Hepatocyte (in vitro differentiated cells): Measurements from ENCODE around the gene SLC12A4. TPM values are rescaled to one million over a fixed set of nuclear protein-coding genes. Genes with fewer than 3 reads are reported as not detected.

Experiments used
- DNase-seq: peaks from one replicate; pipeline ENCODE4 v3.0.0-alpha.2; 2016; ENCODE audit warnings: low spot score
- H2AFZ ChIP-seq: fragments of 200-600 bp; sonication (generic); 2 replicates; pipeline ENCODE4 v1.6.0; 2016; ENCODE audit warnings: antibody characterized with exemption, mild to moderate bottlenecking
- H3K27ac ChIP-seq: fragments of 200-600 bp; sonication (generic); 2 replicates; pipeline ENCODE4 v1.5.1; 2016; ENCODE audit warnings: mild to moderate bottlenecking
- H3K27me3 ChIP-seq: fragments of 200-600 bp; sonication (generic); 2 replicates; pipeline ENCODE4 v1.6.1; 2016
- H3K36me3 ChIP-seq: fragments of 200-600 bp; sonication (generic); replicated peaks from 2 replicates; pipeline ENCODE4 v1.5.1; 2016; ENCODE audit warnings: low read depth; ENCODE audit not compliant: insufficient read depth
- H3K4me1 ChIP-seq: fragments of 200-600 bp; sonication (generic); 2 replicates; pipeline ENCODE4 v1.5.1; 2016; ENCODE audit warnings: mild to moderate bottlenecking, moderate library complexity; ENCODE audit not compliant: insufficient read depth
- H3K4me2 ChIP-seq: fragments of 200-600 bp; sonication (generic); 2 replicates; pipeline ENCODE4 v1.6.0; 2016
- H3K4me3 ChIP-seq: fragments of 200-600 bp; sonication (generic); 2 replicates; pipeline ENCODE4 v1.5.1; 2016; ENCODE audit warnings: mild to moderate bottlenecking
- H3K79me2 ChIP-seq: fragments of 200-600 bp; sonication (generic); 2 replicates; pipeline ENCODE4 v1.6.0; 2017; ENCODE audit warnings: mild to moderate bottlenecking
- H3K9me2 ChIP-seq: fragments of 200-600 bp; sonication (generic); replicated peaks from 2 replicates; pipeline ENCODE4 v1.6.0; 2017; ENCODE audit warnings: mild to moderate bottlenecking; ENCODE audit not compliant: insufficient read depth
- H3K9me3 ChIP-seq: fragments of 200-600 bp; sonication (generic); 2 replicates; pipeline ENCODE4 v1.5.1; 2016; ENCODE audit warnings: low read depth, mild to moderate bottlenecking
- H4K20me1 ChIP-seq: fragments of 200-600 bp; sonication (generic); 2 replicates; pipeline ENCODE4 v1.6.0; 2016; ENCODE audit warnings: mild to moderate bottlenecking; ENCODE audit not compliant: insufficient read depth, poor library complexity, severe bottlenecking
- CTCF ChIP-seq: fragments of 200-600 bp; sonication (generic); IDR thresholded peaks from 2 replicates; pipeline ENCODE4 v1.5.1; 2016; ENCODE audit warnings: antibody characterized with exemption, mild to moderate bottlenecking; ENCODE audit not compliant: poor library complexity
- EZH2 ChIP-seq: fragments of 200-600 bp; sonication (generic); IDR thresholded peaks from 2 replicates; pipeline ENCODE4 v1.6.1; 2016; ENCODE audit warnings: antibody characterized with exemption, mild to moderate bottlenecking, borderline replicate concordance
- EZH2phosphoT487 ChIP-seq: fragments of 200-600 bp; sonication (generic); IDR thresholded peaks from one replicate; pipeline ENCODE4 v1.6.1; 2018; ENCODE audit warnings: antibody characterized with exemption, mild to moderate bottlenecking, low read depth, moderate library complexity; ENCODE audit not compliant: unreplicated experiment, severe bottlenecking
- WGBS: methylation state at CpG from one replicate; pipeline ENCODE4 v1.1.6; 2016; ENCODE audit warnings: low lambda C conversion rate; ENCODE audit errors: missing lambda C conversion rate; 5-methylcytosine and 5-hydroxymethylcytosine counted together
- polyA plus RNA-seq: library from polyadenylated mRNA; unstranded; fragments of >200 nt; fragmentation: Nextera tagmentation; extraction: Ambion mirVana; gene quantifications from 2 replicates; pipeline ENCODE4 v1.2.1, GENCODE V29; 2016
- total RNA-seq: library from RNA; depleted of rRNA; stranded (reverse); fragments of >200 nt; gene quantifications from 2 replicates; pipeline ENCODE4 v1.2.3, GENCODE V29; 2014

Gene SLC12A4
- total and polyA plus RNA-seq, 2 experiments from 2014 or later, result 55.2 to 63.9 TPM

GRCh38 chr16:67962135-67962534, 6.3 kb downstream of the SLC12A4 start:
- peaks cover 37% of the 10 kb centered on the region for H4K20me1 ChIP-seq

GRCh38 chr16:67961551-67961957, 6.9 kb downstream of the SLC12A4 start:
- Histone ChIP-seq H3K27me3 (no peaks in the 10 kb centered on the region), H3K36me3 (no peaks in the 10 kb centered on the region), H3K4me1 (peaks cover 10% of the 10 kb centered on the region), H3K9me2 (no peaks in the 10 kb centered on the region), H4K20me1 (peaks cover 32% of the 10 kb centered on the region), H3K27ac (no peak overlapping the region), H3K9me3 (no peaks in the 10 kb centered on the region), H3K4me2 (no peak overlapping the region), H3K79me2 (peaks cover 44% of the 10 kb centered on the region), H2AFZ (no peak overlapping the region), H3K4me3 (no peak overlapping the region)
- WGBS, result 94% methylated on average over 13 of the region's 13 CpGs
- TF ChIP-seq EZH2 (no peak), EZH2phosphoT487 (no peak), CTCF (no peak)
- DNase-seq, result no peak

More at GRCh38 chr16:67962135-67962534, 6.3 kb downstream of the SLC12A4 start:
- Histone ChIP-seq H2AFZ (no peak overlapping the region), H3K27ac (no peak overlapping the region), H3K27me3 (no peaks in the 10 kb centered on the region), H3K9me3 (no peaks in the 10 kb centered on the region), H3K79me2 (peaks cover 50% of the 10 kb centered on the region), H3K9me2 (no peaks in the 10 kb centered on the region), H3K36me3 (no peaks in the 10 kb centered on the region), H3K4me3 (no peak overlapping the region), H3K4me2 (no peak overlapping the region), H3K4me1 (peaks cover 16% of the 10 kb centered on the region)
- TF ChIP-seq EZH2phosphoT487 (no peak), EZH2 (no peak), CTCF (no peak)
- WGBS, result 95% methylated on average over 8 of the region's 8 CpGs
- no peak for DNase-seq

- Histone ChIP-seq H4K20me1 (peaks cover 21% of the 10 kb centered on the region), H3K4me2 (no peak overlapping the region), H2AFZ (no peak overlapping the region), H3K79me2 (peaks cover 27% of the 10 kb centered on the region), H3K27me3 (no peaks in the 10 kb centered on the region), H3K36me3 (no peaks in the 10 kb centered on the region), H3K9me2 (no peaks in the 10 kb centered on the region), H3K27ac (no peak overlapping the region), H3K9me3 (no peaks in the 10 kb centered on the region), H3K4me1 (no peaks in the 10 kb centered on the region), H3K4me3 (no peak overlapping the region)
- DNase-seq, result no peak
- WGBS, result 89% methylated on average over 11 of the region's 11 CpGs
- TF ChIP-seq CTCF (no peak), EZH2phosphoT487 (no peak), EZH2 (no peak)
Observed at GRCh38 chr16:67959536-67960329, 8.7 kb downstream of the SLC12A4 start.
